Bone marrow (tissue), 2 donors: Measurements from ENCODE around the gene CDH12.

Experiments
- DNase-seq, 2 donors: peaks; one replicate each; lab custom pipeline; 2025; lab: John Stamatoyannopoulos, UW

The CDH12 gene

GRCh38 chr5:22764736-22765135, 88.4 kb downstream of the CDH12 start:
- no peak for DNase-seq

DNA sequence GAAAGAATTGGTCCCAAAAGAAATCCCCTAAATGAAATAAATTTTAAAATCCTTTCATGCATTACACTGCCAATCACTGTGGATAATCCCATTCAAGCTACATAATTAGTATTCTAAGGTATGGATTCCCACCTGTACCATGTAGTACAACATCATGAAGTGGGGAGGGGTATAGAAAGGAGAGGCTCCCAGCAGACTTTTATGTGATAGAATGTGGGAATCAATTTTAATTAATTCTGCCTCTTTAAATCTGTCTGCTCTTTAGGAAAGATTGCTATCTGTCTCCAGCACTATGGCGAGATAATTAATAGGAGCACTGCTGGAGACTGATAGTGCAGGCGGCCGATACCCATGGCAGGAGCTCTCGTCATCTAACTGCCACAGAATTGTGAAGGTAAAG, 95.4 kb downstream of the CDH12 start:
- no peak for DNase-seq

- no peak for DNase-seq
Observed at GRCh38 chr5:22754155-22754554, 99.0 kb downstream of the CDH12 start.

DNA sequence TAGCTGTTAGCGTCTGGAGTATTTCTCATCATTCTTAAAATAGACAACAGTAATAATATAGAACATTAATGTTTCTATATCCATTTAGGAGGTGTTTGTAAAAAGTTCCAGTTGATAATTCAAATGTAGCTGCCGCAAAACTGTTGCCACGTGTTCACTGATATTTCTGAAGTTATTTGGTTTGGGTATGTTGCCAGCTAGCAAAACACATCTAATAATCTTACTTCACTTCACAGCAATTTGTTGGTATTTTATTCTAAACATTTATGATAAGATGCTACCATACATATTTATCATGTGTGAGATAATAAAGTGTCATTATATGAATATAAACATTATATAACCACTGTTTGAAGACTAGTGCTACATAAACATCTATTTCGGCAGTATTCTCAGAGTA, 101.6 kb downstream of the CDH12 start:
- DNase-seq, result no peak

GRCh38 chr5:22736443-22737003, 116.6 kb downstream of the CDH12 start:
- no peak for DNase-seq

GRCh38 chr5:22734907-22735306, 118.2 kb downstream of the CDH12 start:
- DNase-seq, result no peak

- DNase-seq, result no peak
Observed at GRCh38 chr5:22728610-22729009, 124.5 kb downstream of the CDH12 start.

- DNase-seq, result no peak
Observed at GRCh38 chr5:22722491-22722890, 130.7 kb downstream of the CDH12 start.

GRCh38 chr5:22722056-22722455, 131.1 kb downstream of the CDH12 start:
- no peak for DNase-seq

DNA sequence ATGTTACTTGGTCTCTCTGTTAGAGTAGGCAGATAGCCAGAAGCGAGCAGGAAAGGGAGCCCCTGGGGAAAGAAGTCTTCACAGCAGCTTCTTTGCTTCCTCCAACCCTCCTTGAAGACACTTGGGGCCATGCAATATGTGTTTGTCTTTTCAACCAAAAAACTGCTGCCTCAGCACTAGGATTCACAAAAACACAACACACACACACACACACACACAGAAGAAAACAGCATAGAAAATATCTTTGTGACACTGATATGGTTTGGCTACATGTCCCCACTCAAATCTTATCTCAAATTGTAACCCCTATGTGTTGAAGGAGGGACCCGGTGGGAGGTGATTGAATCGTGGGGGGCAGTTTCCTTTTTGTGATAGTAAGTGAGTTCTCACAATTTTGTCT, 133.3 kb downstream of the CDH12 start:
- DNase-seq, result no peak

DNA sequence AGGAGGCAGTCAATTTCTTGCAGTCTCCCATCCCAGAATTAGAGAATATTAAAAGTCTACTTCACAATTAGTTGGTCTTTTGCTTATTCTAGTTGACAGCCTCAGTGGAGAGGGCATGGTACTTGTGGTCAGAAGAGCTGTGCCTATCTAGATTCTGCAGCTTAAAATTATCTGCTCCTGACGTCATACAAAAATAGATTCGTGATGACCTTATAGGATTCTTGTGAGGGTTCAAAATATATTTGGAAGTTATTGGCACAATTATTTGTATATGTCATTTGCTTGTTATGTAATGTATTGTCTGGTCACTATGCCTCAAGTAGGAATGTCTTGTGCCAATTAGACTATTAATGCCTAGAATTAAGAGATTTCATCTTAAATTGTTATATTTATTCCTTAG, 142.5 kb downstream of the CDH12 start:
- no peak for DNase-seq

DNA sequence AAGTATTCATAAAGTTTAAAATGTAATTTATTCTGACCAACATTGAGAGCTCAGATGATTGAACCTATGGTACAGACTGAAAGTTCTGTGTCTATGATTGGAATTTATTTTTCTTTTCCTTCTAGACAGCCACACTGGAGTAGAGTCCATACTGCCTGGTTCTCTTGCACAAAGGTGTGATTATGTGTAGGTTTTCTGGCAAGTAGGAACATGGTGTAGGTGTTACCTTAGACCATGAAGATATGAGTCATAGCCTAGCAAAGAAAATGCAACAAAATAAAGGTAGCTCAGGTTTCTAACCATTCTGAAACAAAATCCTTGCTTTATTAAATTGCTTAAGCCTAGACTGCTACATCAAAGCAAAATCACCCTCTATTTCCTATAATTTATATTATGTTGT, 143.4 kb downstream of the CDH12 start:
- DNase-seq, result no peak

- DNase-seq, result no peak
Observed at GRCh38 chr5:22708770-22709328, 144.3 kb downstream of the CDH12 start.

GRCh38 chr5:22706901-22707300, 146.2 kb downstream of the CDH12 start:
- DNase-seq, result no peak

DNA sequence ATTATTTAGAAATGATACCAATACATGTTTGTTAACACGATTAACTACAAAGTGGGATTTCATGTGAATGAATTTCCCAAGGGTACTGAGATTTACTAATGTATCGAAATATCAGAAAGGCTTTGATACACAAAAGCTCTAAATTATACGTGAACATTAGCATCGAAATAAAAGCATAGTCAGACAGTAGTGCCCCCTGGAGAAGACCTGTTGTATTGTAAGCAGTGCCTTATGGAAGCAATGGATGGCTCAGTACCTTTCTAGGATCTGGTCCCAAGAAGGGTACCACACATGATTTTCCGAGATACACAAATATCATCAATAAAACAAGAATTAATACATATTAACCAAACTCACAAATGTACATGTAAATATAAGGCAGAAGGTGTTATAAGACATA, 153.8 kb downstream of the CDH12 start:
- no peak for DNase-seq

DNA sequence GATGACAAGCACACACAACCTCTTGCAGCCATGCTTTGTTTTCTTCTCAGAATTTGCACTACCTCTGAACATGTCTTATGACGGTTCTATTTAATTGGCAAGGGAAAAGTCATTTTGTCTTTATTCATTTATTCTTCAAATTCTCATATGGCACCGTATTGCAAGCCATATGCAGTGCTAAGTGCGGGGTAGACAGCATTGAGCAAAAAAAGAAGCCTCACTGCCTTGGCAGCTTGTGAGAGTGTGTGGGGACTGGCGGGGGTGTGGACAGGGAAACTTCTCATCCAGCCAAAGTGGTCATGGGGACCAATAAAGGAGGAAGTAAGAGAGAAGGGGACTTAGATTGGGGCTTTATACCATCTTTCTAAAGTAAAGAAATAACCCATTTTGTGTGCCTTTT, 160.0 kb downstream of the CDH12 start:
- no peak for DNase-seq

DNA sequence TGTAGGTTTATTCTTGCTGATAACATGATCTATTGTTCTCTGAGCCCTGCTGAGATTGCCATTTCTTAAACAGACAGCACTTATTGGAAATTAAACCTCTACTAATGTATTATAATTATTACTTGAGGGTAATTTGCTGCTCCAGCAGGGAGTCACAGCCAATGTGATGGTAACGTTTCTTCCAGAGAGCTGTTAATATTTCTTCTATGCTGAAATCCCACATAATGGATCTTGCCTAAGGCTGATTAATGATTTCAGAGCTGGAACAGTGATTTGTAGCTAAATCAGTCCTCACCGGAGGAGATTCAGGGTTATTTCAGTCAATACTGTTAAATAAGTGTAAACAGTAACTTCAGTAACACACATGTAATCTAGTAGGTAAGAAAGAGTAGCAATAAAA, 170.1 kb downstream of the CDH12 start:
- no peak for DNase-seq

- DNase-seq, result no peak
Observed at GRCh38 chr5:22678886-22679285, 174.3 kb downstream of the CDH12 start.

GRCh38 chr5:22673131-22673530, 180.0 kb downstream of the CDH12 start:
- no peak for DNase-seq

- DNase-seq, result no peak
Observed at GRCh38 chr5:22669345-22669744, 183.8 kb downstream of the CDH12 start.

DNA sequence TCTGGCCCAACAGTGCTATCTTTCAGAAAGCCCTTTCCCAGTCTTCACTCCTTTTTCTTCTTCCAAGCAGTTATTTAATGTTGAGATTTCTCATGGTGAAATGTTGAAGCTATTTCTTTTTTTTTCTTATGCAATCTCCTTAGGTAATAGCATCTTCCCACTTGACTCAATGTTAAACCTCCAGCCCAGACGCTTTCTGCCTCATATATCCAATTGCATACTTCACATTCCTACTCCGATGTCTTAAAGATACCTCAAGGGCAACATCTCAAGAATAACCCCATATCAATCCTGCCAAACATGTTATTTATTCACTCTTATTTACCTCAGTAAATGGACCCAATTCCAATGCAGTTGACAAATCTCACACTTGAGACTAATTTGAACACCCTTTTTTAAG, 187.3 kb downstream of the CDH12 start:
- DNase-seq, result no peak

DNA sequence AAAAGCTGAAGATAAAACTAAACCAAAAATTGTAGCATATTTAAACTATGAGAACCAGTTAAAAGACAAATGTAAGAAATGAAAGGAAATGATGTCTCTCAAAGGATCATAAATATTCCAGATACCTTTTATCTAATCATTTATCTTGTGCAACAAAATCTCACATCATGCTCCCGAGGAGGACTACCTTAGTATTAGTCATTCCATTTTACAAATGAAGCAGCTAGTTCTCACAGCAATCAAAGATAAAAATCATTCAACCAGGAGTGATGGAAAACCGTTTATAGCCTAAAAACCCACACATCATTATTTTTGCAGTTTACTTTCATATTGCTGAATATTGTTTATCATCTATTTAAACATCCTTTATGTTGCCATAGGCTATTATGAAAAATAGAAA, 190.0 kb downstream of the CDH12 start:
- no peak for DNase-seq

- no peak for DNase-seq
Observed at GRCh38 chr5:22662391-22662790, 190.8 kb downstream of the CDH12 start.

DNA sequence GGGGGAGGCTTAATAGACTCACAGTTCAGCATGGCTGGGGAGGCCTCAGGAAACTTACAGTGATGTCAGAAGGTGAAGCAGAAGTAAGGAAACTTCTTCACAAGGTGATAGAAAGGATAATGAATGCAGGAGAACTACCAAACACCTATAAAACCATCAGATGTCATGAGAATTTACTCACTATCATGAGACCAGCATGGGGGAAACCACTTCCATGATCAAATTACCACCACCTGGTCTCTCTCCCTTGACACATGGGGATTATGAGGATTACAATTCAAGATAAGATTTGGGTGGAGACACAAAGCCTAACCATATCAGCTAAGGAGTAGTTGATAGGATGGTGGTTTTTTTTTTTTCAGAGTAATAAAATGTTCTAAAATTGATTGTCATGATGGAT, 201.8 kb downstream of the CDH12 start:
- no peak for DNase-seq

GRCh38 chr5:22650511-22650910, 202.6 kb downstream of the CDH12 start:
- no peak for DNase-seq
